Motor neuron (in vitro differentiated cells): ENCODE data around the gene TMTC2. TPM values are rescaled to one million over a fixed set of nuclear protein-coding genes. Genes with fewer than 3 reads are reported as not detected.

Source experiments
- ATAC-seq, 8 experiments: fragments of 200-7000 bp; cut with Tn5 transposase; replicated peaks in 6 of 8; 2 replicates each; pipeline ENCODE4 v1.8.0; 2021; ENCODE audit warnings: mild to moderate bottlenecking in 8 of 8, moderate library complexity in 8 of 8
- H3K27ac ChIP-seq, 2 donors: fragments of 250-450 bp; sonication (Bioruptor Pico); 2 replicates each; pipeline ENCODE4 v1.9.0; 2021; ENCODE audit warnings: antibody characterized with exemption in 2 of 2, mild to moderate bottlenecking in 2 of 2, moderate library complexity in 1 of 2
- H3K4me1 ChIP-seq, 2 donors: fragments of 250-450 bp; sonication (Bioruptor Pico); replicated peaks in 1 of 2; 2 replicates each; pipeline ENCODE4 v1.6.1; 2021; ENCODE audit warnings: antibody characterized with exemption in 2 of 2, mild to moderate bottlenecking in 2 of 2, moderate library complexity in 1 of 2
- H3K4me3 ChIP-seq, 5 donors: fragments of 250-450 bp; sonication (Bioruptor Pico); 2 replicates each; pipeline ENCODE4 v1.9.0; 2021; ENCODE audit warnings: antibody characterized with exemption in 5 of 5, mild to moderate bottlenecking in 5 of 5, moderate library complexity in 4 of 5
- WGBS, 10 experiments: fragments of 450-650 bp; shearing (Covaris generic); methylation state at CpG; one replicate each; pipeline ENCODE4 v1.0.0; 2022; 5-methylcytosine and 5-hydroxymethylcytosine counted together
- in situ Hi-C, 9 experiments: fragments of 400-800 bp; cut with MboI; loops; one replicate each; pipeline ENCODE4 v1.15.0; 2021; ENCODE audit warnings: low sequenced_read_pairs in 9 of 9, low pct_unique_long_range_greater_than_20kb in 2 of 9; ENCODE audit not compliant: unreplicated experiment in 9 of 9
- total RNA-seq, 8 experiments: library from RNA; unstranded; fragments of 300-600 nt; gene quantifications; 2 replicates each; pipeline versions ENCODE4 v1.2.3 to v1.2.4, GENCODE V29; 2022

Gene TMTC2
- total RNA-seq, 8 experiments from 2014 or later, result 11.4 to 49.3 (median 31.3) TPM

GRCh38 chr12:83181074-83181473, 494.4 kb downstream of the TMTC2 start:
- in situ Hi-C loops, result no loop called here
- 67 to 100% (median 92%) methylated on average over 1 of the region's 1 CpG; no CpG with 5 or more reads in 4 of the 10 experiments for WGBS, 10 experiments
- no peak for ATAC-seq

DNA sequence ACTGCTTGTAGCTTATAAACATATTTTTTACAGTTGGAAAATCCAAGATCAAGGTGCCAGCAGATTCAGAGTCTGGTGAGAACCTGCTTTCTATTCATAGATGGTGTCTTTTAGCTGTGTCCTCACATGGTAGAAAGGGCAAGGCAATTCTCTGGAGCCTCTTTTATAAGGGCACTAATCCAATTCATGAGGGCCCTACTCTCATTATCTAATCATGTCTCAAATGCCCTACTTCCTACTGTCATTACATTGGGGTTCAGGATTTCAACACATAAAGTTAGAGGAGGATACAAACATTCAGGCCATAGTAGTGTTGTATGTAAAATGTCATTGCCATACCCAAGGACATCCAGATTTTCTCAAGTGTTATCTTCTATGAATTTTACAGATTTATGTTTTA, 496.4 kb downstream of the TMTC2 start:
- in situ Hi-C loops, result no loop called here
- ATAC-seq, result no peak
- H3K27ac ChIP-seq, result no peak overlapping the region
- no peak overlapping the region for H3K4me3 ChIP-seq
- peaks cover 6 to 19% of the 10 kb centered on the region in 2 donors for H3K4me1 ChIP-seq

More at GRCh38 chr12:83181074-83181473, 494.4 kb downstream of the TMTC2 start:
- H3K4me3 ChIP-seq, result no peak overlapping the region
- peaks cover 0 to 11% of the 10 kb centered on the region in 2 donors for H3K4me1 ChIP-seq
- no peak overlapping the region for H3K27ac ChIP-seq
